GM12878 (cell line): ENCODE data around the gene ENSA. TPM values are rescaled to one million over a fixed set of nuclear protein-coding genes. Genes with fewer than 3 reads are reported as not detected.

ENCODE experiments used
- CBX3 ChIP-seq: fragments of 200-600 bp; sonication (generic); IDR thresholded peaks from 2 replicates; pipeline ENCODE4 v1.6.1; 2016; ENCODE audit warnings: low read depth, borderline replicate concordance
- CHD1 ChIP-seq: IDR thresholded peaks from 2 replicates; pipeline ENCODE4 v1.6.1; 2012; ENCODE audit warnings: low read depth, low read length, improper control_type of control experiment
- EP300 ChIP-seq, 2 experiments: fragments of 150-350 bp in 1 of 2; IDR thresholded peaks; 2 replicates each; pipeline ENCODE4 v1.6.1; 2011 to 2012; ENCODE audit warnings: low read depth in 2 of 2, low read length in 2 of 2, borderline replicate concordance in 1 of 2, improper control_type of control experiment in 1 of 2, inconsistent platforms in 1 of 2; ENCODE audit not compliant: control insufficient read depth in 1 of 2
- NFYB ChIP-seq: IDR thresholded peaks from 2 replicates; pipeline ENCODE4 v1.6.1; 2011; ENCODE audit warnings: low read depth, mild to moderate bottlenecking, low read length, improper control_type of control experiment, moderate library complexity; ENCODE audit not compliant: insufficient read depth
- PKNOX1 ChIP-seq: fragments of 450-650 bp; IDR thresholded peaks from 2 replicates; pipeline ENCODE4 v1.6.1; 2016; ENCODE audit warnings: mild to moderate bottlenecking
- RUNX3 ChIP-seq: IDR thresholded peaks from 2 replicates; pipeline ENCODE4 v1.6.1; 2012; ENCODE audit warnings: low read length, inconsistent platforms
- SIN3A ChIP-seq: IDR thresholded peaks from 2 replicates; pipeline ENCODE4 v1.6.1; 2012; ENCODE audit warnings: low read depth, low read length, improper control_type of control experiment
- SP1 ChIP-seq: IDR thresholded peaks from one replicate; pipeline ENCODE4 v1.6.1; 2011; ENCODE audit warnings: low read depth, low read length
- SUZ12 ChIP-seq: fragments of 200-600 bp; sonication (generic); IDR thresholded peaks from one replicate; pipeline ENCODE4 v1.6.1; 2018; ENCODE audit warnings: antibody characterized with exemption, mild to moderate bottlenecking; ENCODE audit not compliant: unreplicated experiment
- ZNF207 ChIP-seq: fragments of 450-650 bp; IDR thresholded peaks from 2 replicates; pipeline ENCODE4 v1.6.1; 2014; ENCODE audit warnings: antibody characterized with exemption, mild to moderate bottlenecking, borderline replicate concordance
- ZNF622 ChIP-seq: fragments of 450-650 bp; IDR thresholded peaks from 2 replicates; pipeline ENCODE4 v1.6.1; 2017; ENCODE audit warnings: mild to moderate bottlenecking, inconsistent platforms
- ZZZ3 ChIP-seq: IDR thresholded peaks from 2 replicates; pipeline ENCODE4 v1.6.1; 2011; ENCODE audit warnings: low read depth; ENCODE audit not compliant: control insufficient read depth, insufficient read length
- polyA plus RNA-seq, 11 experiments: library from polyadenylated mRNA; depleted of rRNA in 4 of 11; unstranded in 6 of 11; stranded (reverse) in 5 of 11; fragments of >200 nt; fragmentation: Nextera tagmentation in 4 of 11; fragmentation: Illumina TruSeq in 1 of 11; extraction: Ambion mirVana in 4 of 11; extraction: Trizol in 1 of 11; gene quantifications; 1 replicate in 1 of 11; 2 replicates in 10 of 11; pipeline versions ENCODE4 v1.2.1 to v1.2.3, GENCODE V29; 2011 to 2016; ENCODE audit warnings: inconsistent platforms in 2 of 11, missing spikeins in 2 of 11, low read depth in 1 of 11
- total RNA-seq, 4 experiments: library from RNA; depleted of rRNA in 3 of 4; stranded (reverse); fragments of >200 nt in 3 of 4; fragmentation: Illumina TruSeq in 1 of 4; extraction: Trizol in 1 of 4; gene quantifications; 2 replicates each; pipeline versions ENCODE4 v1.2.1 to v1.2.3, GENCODE V29; 2013 to 2021
- TF ChIP-seq, protein P1 (sequence below): fragments of 450-650 bp; IDR thresholded peaks from 2 replicates; pipeline ENCODE4 v1.6.1; 2016; ENCODE audit warnings: mild to moderate bottlenecking, moderate library complexity, borderline replicate concordance
- TF ChIP-seq, protein P2 (sequence below): IDR thresholded peaks from 2 replicates; pipeline ENCODE4 v1.6.1; 2011; ENCODE audit warnings: mild to moderate bottlenecking, low read depth, low read length, moderate library complexity; ENCODE audit not compliant: insufficient replicate concordance
- TF ChIP-seq, protein P3 (sequence below): fragments of 450-650 bp; formaldehyde crosslinking; IDR thresholded peaks from 2 replicates; pipeline ENCODE4 v1.4.0; 2020; ENCODE audit warnings: mild to moderate bottlenecking, moderate library complexity

Gene ENSA
- total and polyA plus RNA-seq, 10 of the 15 experiments (the other 5 are each of a cell fraction or from before 2014, with no cell fraction given): 56.1 to 605 (median 143) TPM

DNA sequence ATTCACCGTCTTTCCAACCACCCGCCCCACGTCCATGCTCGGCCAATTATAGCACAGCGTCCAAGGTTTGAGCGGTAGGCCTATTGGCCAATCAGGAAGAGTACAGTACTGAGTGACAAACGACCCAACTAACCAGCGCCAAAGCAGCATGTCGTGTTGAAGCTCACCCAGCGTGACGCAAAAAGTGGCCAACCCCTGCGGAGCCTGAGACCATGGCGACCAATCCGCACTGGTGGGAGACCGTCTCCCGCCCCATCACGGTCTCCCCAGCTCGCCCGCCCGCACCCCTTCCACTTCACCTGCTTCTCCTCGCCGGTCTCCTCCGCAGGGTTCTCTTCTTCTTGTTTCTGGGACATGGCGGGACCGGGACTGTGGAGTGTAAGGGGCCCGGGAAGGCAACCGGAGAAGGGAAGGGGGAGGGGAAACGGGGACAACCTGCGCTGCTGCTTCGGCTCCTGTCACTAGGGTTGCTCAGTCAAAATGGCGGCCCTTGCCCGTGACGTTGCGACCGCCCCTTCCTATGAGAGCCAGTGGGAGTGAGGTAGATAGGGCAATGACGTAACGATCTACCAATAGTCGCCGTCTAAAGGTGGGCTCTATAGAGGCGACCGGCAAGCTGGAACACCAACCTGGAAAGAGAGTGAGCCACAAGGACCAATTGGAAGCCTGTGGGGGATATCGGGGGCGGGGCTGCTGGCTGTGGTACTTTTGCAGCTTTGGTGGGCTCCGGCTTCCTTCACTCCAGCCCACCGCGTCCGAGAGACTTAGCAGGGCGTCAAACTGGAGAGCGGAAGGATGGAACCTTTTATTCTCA, at the start of gene ENSA (continued):
- TF ChIP-seq, protein P1, sequence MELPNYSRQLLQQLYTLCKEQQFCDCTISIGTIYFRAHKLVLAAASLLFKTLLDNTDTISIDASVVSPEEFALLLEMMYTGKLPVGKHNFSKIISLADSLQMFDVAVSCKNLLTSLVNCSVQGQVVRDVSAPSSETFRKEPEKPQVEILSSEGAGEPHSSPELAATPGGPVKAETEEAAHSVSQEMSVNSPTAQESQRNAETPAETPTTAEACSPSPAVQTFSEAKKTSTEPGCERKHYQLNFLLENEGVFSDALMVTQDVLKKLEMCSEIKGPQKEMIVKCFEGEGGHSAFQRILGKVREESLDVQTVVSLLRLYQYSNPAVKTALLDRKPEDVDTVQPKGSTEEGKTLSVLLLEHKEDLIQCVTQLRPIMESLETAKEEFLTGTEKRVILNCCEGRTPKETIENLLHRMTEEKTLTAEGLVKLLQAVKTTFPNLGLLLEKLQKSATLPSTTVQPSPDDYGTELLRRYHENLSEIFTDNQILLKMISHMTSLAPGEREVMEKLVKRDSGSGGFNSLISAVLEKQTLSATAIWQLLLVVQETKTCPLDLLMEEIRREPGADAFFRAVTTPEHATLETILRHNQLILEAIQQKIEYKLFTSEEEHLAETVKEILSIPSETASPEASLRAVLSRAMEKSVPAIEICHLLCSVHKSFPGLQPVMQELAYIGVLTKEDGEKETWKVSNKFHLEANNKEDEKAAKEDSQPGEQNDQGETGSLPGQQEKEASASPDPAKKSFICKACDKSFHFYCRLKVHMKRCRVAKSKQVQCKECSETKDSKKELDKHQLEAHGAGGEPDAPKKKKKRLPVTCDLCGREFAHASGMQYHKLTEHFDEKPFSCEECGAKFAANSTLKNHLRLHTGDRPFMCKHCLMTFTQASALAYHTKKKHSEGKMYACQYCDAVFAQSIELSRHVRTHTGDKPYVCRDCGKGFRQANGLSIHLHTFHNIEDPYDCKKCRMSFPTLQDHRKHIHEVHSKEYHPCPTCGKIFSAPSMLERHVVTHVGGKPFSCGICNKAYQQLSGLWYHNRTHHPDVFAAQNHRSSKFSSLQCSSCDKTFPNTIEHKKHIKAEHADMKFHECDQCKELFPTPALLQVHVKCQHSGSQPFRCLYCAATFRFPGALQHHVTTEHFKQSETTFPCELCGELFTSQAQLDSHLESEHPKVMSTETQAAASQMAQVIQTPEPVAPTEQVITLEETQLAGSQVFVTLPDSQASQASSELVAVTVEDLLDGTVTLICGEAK: no peak
- TF ChIP-seq NFYB (peak; percentile 95), ZZZ3 (no peak), SUZ12 (no peak), RUNX3 (no peak; the same call in 1 of the 2 replicates), PKNOX1 (peak; percentile 100), SP1 (peak; percentile 100), EP300 (IDR thresholded peaks at IDR 0.05; ENCODE audit: borderline replicate concordance in 1 of 2, control insufficient read depth in 1 of 2, low read depth in 2 of 2, low read length in 2 of 2) (no peak), ZNF207 (0 out of 2 replicates have a peak, but pooled peaks have one; percentile 9), CHD1 (0 out of 2 replicates have a peak, but pooled peaks have one; percentile 86), SIN3A (no peak), ZNF622 (no peak), CBX3 (no peak)
- TF ChIP-seq, protein P2, sequence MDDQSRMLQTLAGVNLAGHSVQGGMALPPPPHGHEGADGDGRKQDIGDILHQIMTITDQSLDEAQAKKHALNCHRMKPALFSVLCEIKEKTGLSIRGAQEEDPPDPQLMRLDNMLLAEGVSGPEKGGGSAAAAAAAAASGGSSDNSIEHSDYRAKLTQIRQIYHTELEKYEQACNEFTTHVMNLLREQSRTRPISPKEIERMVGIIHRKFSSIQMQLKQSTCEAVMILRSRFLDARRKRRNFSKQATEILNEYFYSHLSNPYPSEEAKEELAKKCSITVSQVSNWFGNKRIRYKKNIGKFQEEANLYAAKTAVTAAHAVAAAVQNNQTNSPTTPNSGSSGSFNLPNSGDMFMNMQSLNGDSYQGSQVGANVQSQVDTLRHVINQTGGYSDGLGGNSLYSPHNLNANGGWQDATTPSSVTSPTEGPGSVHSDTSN: peak; percentile 99
- TF ChIP-seq, protein P3, sequence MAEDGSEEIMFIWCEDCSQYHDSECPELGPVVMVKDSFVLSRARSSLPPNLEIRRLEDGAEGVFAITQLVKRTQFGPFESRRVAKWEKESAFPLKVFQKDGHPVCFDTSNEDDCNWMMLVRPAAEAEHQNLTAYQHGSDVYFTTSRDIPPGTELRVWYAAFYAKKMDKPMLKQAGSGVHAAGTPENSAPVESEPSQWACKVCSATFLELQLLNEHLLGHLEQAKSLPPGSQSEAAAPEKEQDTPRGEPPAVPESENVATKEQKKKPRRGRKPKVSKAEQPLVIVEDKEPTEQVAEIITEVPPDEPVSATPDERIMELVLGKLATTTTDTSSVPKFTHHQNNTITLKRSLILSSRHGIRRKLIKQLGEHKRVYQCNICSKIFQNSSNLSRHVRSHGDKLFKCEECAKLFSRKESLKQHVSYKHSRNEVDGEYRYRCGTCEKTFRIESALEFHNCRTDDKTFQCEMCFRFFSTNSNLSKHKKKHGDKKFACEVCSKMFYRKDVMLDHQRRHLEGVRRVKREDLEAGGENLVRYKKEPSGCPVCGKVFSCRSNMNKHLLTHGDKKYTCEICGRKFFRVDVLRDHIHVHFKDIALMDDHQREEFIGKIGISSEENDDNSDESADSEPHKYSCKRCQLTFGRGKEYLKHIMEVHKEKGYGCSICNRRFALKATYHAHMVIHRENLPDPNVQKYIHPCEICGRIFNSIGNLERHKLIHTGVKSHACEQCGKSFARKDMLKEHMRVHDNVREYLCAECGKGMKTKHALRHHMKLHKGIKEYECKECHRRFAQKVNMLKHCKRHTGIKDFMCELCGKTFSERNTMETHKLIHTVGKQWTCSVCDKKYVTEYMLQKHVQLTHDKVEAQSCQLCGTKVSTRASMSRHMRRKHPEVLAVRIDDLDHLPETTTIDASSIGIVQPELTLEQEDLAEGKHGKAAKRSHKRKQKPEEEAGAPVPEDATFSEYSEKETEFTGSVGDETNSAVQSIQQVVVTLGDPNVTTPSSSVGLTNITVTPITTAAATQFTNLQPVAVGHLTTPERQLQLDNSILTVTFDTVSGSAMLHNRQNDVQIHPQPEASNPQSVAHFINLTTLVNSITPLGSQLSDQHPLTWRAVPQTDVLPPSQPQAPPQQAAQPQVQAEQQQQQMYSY (CRISPR knock-in tag): no peak
